NB4 (cell line): Measurements from ENCODE around the gene CSF2.

Experiments
- MYC ChIP-seq: IDR thresholded peaks from 2 replicates; pipeline ENCODE4 v1.6.1; 2011; ENCODE audit warnings: low read depth, low read length
- POLR2A ChIP-seq: IDR thresholded peaks from 2 replicates; pipeline ENCODE4 v1.6.1; 2011; ENCODE audit warnings: mild to moderate bottlenecking; ENCODE audit not compliant: insufficient read length; ENCODE audit errors: extremely low read depth
- TF ChIP-seq, protein P1 (sequence below): IDR thresholded peaks from one replicate; pipeline ENCODE4 v1.5.1; 2012; ENCODE audit warnings: low read depth, low read length
- TF ChIP-seq, protein P2 (sequence below): IDR thresholded peaks from 2 replicates; pipeline ENCODE4 v1.6.1; 2011; ENCODE audit warnings: low read depth, low read length

GRCh38 chr5:132050136-132050535 is 23.5 kb upstream of the CSF2 start:
- TF ChIP-seq, protein P1, sequence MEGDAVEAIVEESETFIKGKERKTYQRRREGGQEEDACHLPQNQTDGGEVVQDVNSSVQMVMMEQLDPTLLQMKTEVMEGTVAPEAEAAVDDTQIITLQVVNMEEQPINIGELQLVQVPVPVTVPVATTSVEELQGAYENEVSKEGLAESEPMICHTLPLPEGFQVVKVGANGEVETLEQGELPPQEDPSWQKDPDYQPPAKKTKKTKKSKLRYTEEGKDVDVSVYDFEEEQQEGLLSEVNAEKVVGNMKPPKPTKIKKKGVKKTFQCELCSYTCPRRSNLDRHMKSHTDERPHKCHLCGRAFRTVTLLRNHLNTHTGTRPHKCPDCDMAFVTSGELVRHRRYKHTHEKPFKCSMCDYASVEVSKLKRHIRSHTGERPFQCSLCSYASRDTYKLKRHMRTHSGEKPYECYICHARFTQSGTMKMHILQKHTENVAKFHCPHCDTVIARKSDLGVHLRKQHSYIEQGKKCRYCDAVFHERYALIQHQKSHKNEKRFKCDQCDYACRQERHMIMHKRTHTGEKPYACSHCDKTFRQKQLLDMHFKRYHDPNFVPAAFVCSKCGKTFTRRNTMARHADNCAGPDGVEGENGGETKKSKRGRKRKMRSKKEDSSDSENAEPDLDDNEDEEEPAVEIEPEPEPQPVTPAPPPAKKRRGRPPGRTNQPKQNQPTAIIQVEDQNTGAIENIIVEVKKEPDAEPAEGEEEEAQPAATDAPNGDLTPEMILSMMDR, result no peak
- TF ChIP-seq POLR2A, result no peak
- TF ChIP-seq, protein P2, sequence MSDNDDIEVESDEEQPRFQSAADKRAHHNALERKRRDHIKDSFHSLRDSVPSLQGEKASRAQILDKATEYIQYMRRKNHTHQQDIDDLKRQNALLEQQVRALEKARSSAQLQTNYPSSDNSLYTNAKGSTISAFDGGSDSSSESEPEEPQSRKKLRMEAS, result no peak
- TF ChIP-seq MYC, result no peak
